GM12878 (cell line): Measurements from ENCODE around the gene RETREG3. TPM values are rescaled to one million over a fixed set of nuclear protein-coding genes. Genes with fewer than 3 reads are reported as not detected.
"Not testable (repeated sequence)": the region's sequence is repeated elsewhere in the genome, so short reads cannot be mapped to it uniquely, and the experiment has no call there.

Source experiments
- ATAC-seq: fragments of 200-7000 bp; cut with Tn5 transposase; 3 replicates; pipeline ENCODE4 v1.9.1; 2020; ENCODE audit warnings: mild to moderate bottlenecking, moderate library complexity
- BruUV-seq: library from RNA; stranded (reverse); fragments of 400-500 nt; replicated peaks from 2 replicates; lab custom pipeline; 2021; lab: Mats Ljungman, UMichigan
- CTCF ChIA-PET: fragments of 300-600 bp; sonication (Branson Sonifier 250); formaldehyde crosslinking; extraction: SDS; loops from one replicate; lab custom pipeline; 2021; ENCODE audit warnings: inconsistent platforms; lab: Yijun Ruan, JAX
- POLR2A ChIA-PET: fragments of 350-600 bp; formaldehyde crosslinking; extraction: SDS; loops from one replicate; lab custom pipeline; 2021; ENCODE audit warnings: inconsistent platforms; lab: Charles Lee
- RAD21 ChIA-PET: fragments of 300-600 bp; sonication (Branson Sonifier 250); formaldehyde crosslinking; loops from one replicate; lab custom pipeline; 2023; ENCODE audit warnings: antibody characterized with exemption; ENCODE audit not compliant: unreplicated experiment; lab: Charles Lee
- SMC1A ChIA-PET: fragments of 300-600 bp; sonication (Branson Sonifier 250); formaldehyde crosslinking; loops from one replicate; lab custom pipeline; 2023; ENCODE audit not compliant: unreplicated experiment, uncharacterized antibody; lab: Charles Lee
- DNase-seq: peaks from one replicate; pipeline ENCODE4 v3.0.0-alpha.2; 2011; ENCODE audit warnings: low read depth, low spot score
- FAIRE-seq: peaks from 3 replicates; lab custom pipeline; 2011; peaks lifted over from hg19 to GRCh38; lab: Jason Lieb, UNC
- H2AFZ ChIP-seq: 2 replicates; pipeline ENCODE4 v1.6.0; 2011; ENCODE audit warnings: low read depth, low read length, control low read depth; ENCODE audit not compliant: control insufficient read depth
- H3K27ac ChIP-seq: 2 replicates; pipeline ENCODE4 v1.5.1; 2011; ENCODE audit warnings: control low read depth; ENCODE audit not compliant: control insufficient read depth, insufficient read depth
- H3K27me3 ChIP-seq, 2 experiments: replicated peaks in 1 of 2; 2 replicates each; pipeline versions ENCODE4 v1.6.0 to v1.6.1; 2011; ENCODE audit warnings: low read length in 1 of 2; ENCODE audit not compliant: control insufficient read depth in 2 of 2, insufficient read depth in 2 of 2
- H3K36me3 ChIP-seq, 2 experiments: 2 replicates each; pipeline ENCODE4 v1.5.1; 2011; ENCODE audit warnings: low read length in 1 of 2; ENCODE audit not compliant: control insufficient read depth in 2 of 2, insufficient read depth in 2 of 2
- H3K4me1 ChIP-seq: 2 replicates; pipeline ENCODE4 v1.6.1; 2011; ENCODE audit warnings: mild to moderate bottlenecking, low read length, moderate library complexity, mixed read lengths; ENCODE audit not compliant: control insufficient read depth, insufficient read depth
- H3K4me2 ChIP-seq: 2 replicates; pipeline ENCODE4 v1.6.0; 2011; ENCODE audit warnings: control low read depth; ENCODE audit not compliant: control insufficient read depth, insufficient read depth
- H3K4me3 ChIP-seq: fragments of 200-600 bp; sonication (generic); 2 replicates; pipeline ENCODE4 v1.5.1; 2016
- H3K79me2 ChIP-seq: 2 replicates; pipeline ENCODE4 v1.6.0; 2011; ENCODE audit warnings: low read length; ENCODE audit not compliant: control insufficient read depth, insufficient read depth
- H3K9ac ChIP-seq: 2 replicates; pipeline ENCODE4 v1.8.0; 2011; ENCODE audit warnings: low read length, control low read depth, mixed read lengths; ENCODE audit not compliant: control insufficient read depth, insufficient read depth
- H3K9me3 ChIP-seq: replicated peaks from 3 replicates; pipeline ENCODE4 v1.5.1; 2011; ENCODE audit warnings: mild to moderate bottlenecking, low read length; ENCODE audit not compliant: control insufficient read depth, insufficient read depth
- H4K20me1 ChIP-seq: 2 replicates; pipeline ENCODE4 v1.6.0; 2011; ENCODE audit not compliant: control insufficient read depth, insufficient read depth
- BACH1 ChIP-seq: fragments of 450-650 bp; IDR thresholded peaks from 2 replicates; pipeline ENCODE4 v1.6.1; 2017; ENCODE audit warnings: mild to moderate bottlenecking, borderline replicate concordance
- BRCA1 ChIP-seq: IDR thresholded peaks from 2 replicates; pipeline ENCODE4 v1.6.1; 2011; ENCODE audit warnings: low read depth, low read length, improper control_type of control experiment
- CUX1 ChIP-seq: IDR thresholded peaks from 2 replicates; pipeline ENCODE4 v1.6.1; 2012; ENCODE audit warnings: improper control_type of control experiment, low read depth, low read length; ENCODE audit not compliant: insufficient replicate concordance
- FOXM1 ChIP-seq: IDR thresholded peaks from 2 replicates; pipeline ENCODE4 v1.6.1; 2012; ENCODE audit warnings: low read depth, mild to moderate bottlenecking, inconsistent platforms, low read length, moderate library complexity
- IRF5 ChIP-seq: fragments of 450-650 bp; IDR thresholded peaks from 2 replicates; pipeline ENCODE4 v1.6.1; 2017; ENCODE audit warnings: borderline replicate concordance
- KAT2A ChIP-seq: conservative IDR thresholded peaks from 2 replicates; pipeline ENCODE4 v1.6.1; 2011; ENCODE audit warnings: low read depth, low read length; ENCODE audit not compliant: control insufficient read depth
- NFYB ChIP-seq: IDR thresholded peaks from 2 replicates; pipeline ENCODE4 v1.6.1; 2011; ENCODE audit warnings: low read depth, mild to moderate bottlenecking, low read length, improper control_type of control experiment, moderate library complexity; ENCODE audit not compliant: insufficient read depth
- RFX5 ChIP-seq: IDR thresholded peaks from 2 replicates; pipeline ENCODE4 v1.6.1; 2011; ENCODE audit warnings: low read depth, low read length, improper control_type of control experiment
- SMC3 ChIP-seq: IDR thresholded peaks from 2 replicates; pipeline ENCODE4 v1.6.1; 2011; ENCODE audit warnings: low read length, improper control_type of control experiment, borderline replicate concordance
- WGBS: methylation state at CpG from one replicate; pipeline ENCODE4 v1.1.6; 2016; ENCODE audit warnings: low lambda C conversion rate; ENCODE audit not compliant: insufficient replicate concordance, insufficient coverage; ENCODE audit errors: missing lambda C conversion rate; 5-methylcytosine and 5-hydroxymethylcytosine counted together
- in situ Hi-C: fragments of 300-500 bp; cut with MboI; formaldehyde crosslinking; loops from 9 replicates; pipeline ENCODE4 v1.14.3; 2018; ENCODE audit warnings: mixed read lengths
- intact Hi-C: fragments of 100-400 bp; cut with micrococcal nuclease; formaldehyde crosslinking; loops from one replicate; pipeline ENCODE4 v1.14.2; 2022; ENCODE audit not compliant: unreplicated experiment
- polyA plus RNA-seq, 11 experiments: library from polyadenylated mRNA; depleted of rRNA in 4 of 11; unstranded in 6 of 11; stranded (reverse) in 5 of 11; fragments of >200 nt; fragmentation: Nextera tagmentation in 4 of 11; fragmentation: Illumina TruSeq in 1 of 11; extraction: Ambion mirVana in 4 of 11; extraction: Trizol in 1 of 11; gene quantifications; 1 replicate in 1 of 11; 2 replicates in 10 of 11; pipeline versions ENCODE4 v1.2.1 to v1.2.3, GENCODE V29; 2011 to 2016; ENCODE audit warnings: inconsistent platforms in 2 of 11, missing spikeins in 2 of 11, low read depth in 1 of 11
- total RNA-seq, 4 experiments: library from RNA; depleted of rRNA in 3 of 4; stranded (reverse); fragments of >200 nt in 3 of 4; fragmentation: Illumina TruSeq in 1 of 4; extraction: Trizol in 1 of 4; gene quantifications; 2 replicates each; pipeline versions ENCODE4 v1.2.1 to v1.2.3, GENCODE V29; 2013 to 2021

RETREG3 gene
- total and polyA plus RNA-seq, 10 of the 15 experiments (the other 5 are each of a cell fraction or from before 2014, with no cell fraction given) = 7.0 to 50.6 (median 27.3) TPM

- Histone ChIP-seq H3K9ac (no peak overlapping the region), H3K36me3 (no peaks in the 10 kb centered on the region), H3K4me1 (peaks cover 26% of the 10 kb centered on the region), H4K20me1 (no peaks in the 10 kb centered on the region), H3K27ac (no peak overlapping the region), H3K4me3 (no peak overlapping the region), H3K27me3 (no peaks in the 10 kb centered on the region), H3K79me2 (no peaks in the 10 kb centered on the region), H3K9me3 (no peaks in the 10 kb centered on the region), H3K4me2 (no peak overlapping the region), H2AFZ (no peak overlapping the region)
- CTCF ChIA-PET = interaction anchor here (1.0 to 8.5 kb wide), 5 partner anchors 15 to 93 kb away, joined by 3 to 134 read pairs (median 3); partner anchors contain the start of genes CCR10 and PLEKHH3
- no peak for ATAC-seq
- DNase-seq = no peak
- RAD21 ChIA-PET = interaction anchor here (0.8 to 1.4 kb wide), 3 partner anchors 10 to 140 kb away, joined by 3 to 4 read pairs (median 3); no protein-coding TSS in a partner anchor
- TF ChIP-seq RFX5 (no peak), BACH1 (no peak), SMC3 (no peak), KAT2A (no peak), NFYB (no peak), CUX1 (no peak), IRF5 (no peak), BRCA1 (no peak), FOXM1 (no peak)
- no peak for FAIRE-seq
- intact Hi-C loops (no loop called here), in situ Hi-C loops (loop anchor here (25.0 kb wide), 1 partner anchor 589 kb away; the partner anchor contains the start of gene TMEM106A)
- no TSS peak for BruUV-seq
- 94% methylated on average over 2 of the region's 2 CpGs for WGBS
- SMC1A ChIA-PET = interaction anchor here (0.6 to 7.7 kb wide), 9 partner anchors 15 to 54 kb away, joined by 3 to 96 read pairs (median 3); partner anchors contain the start of genes RETREG3 and TUBG1
- POLR2A ChIA-PET = interaction anchor here (0.6 to 2.7 kb wide), 6 partner anchors 15 to 510 kb away, joined by 3 to 11 read pairs (median 4); partner anchors contain the start of genes PLEKHH3 and PSMC3IP
These were observed 14.1 kb upstream of the RETREG3 start for GRCh38 chr17:42623271-42623670.

- WGBS = 100% methylated on average over 3 of the region's 3 CpGs
- SMC1A ChIA-PET = interaction anchor here (0.6 to 7.7 kb wide), 9 partner anchors 10 to 87 kb away, joined by 3 to 96 read pairs (median 3); partner anchors contain the start of genes CCR10, PLEKHH3, PSMC3IP and RETREG3
- H3K27me3 ChIP-seq, H3K27ac ChIP-seq, H3K36me3 ChIP-seq, BruUV-seq, ATAC-seq, H3K9me3 ChIP-seq, intact Hi-C loops, H2AFZ ChIP-seq, H3K4me2 ChIP-seq, RAD21 ChIA-PET, H3K79me2 ChIP-seq, H3K4me3 ChIP-seq, FAIRE-seq, DNase-seq, H4K20me1 ChIP-seq, H3K9ac ChIP-seq: not testable (repeated sequence)
- CTCF ChIA-PET = interaction anchor here (0.7 to 8.5 kb wide), 4 partner anchors 10 to 55 kb away, joined by 3 to 134 read pairs (median 4); partner anchors contain the start of genes CCR10 and PLEKHH3
- in situ Hi-C loops = loop anchor here (25.0 kb wide), 1 partner anchor 590 kb away; the partner anchor contains the start of gene TMEM106A
- POLR2A ChIA-PET = interaction anchor here (0.6 to 2.7 kb wide), 5 partner anchors 10 to 232 kb away, joined by 3 to 11 read pairs (median 4); partner anchors contain the start of genes MLX and PLEKHH3
- H3K4me1 ChIP-seq = peaks cover 38% of the 10 kb centered on the region
These were observed 12.8 kb upstream of the RETREG3 start for GRCh38 chr17:42621987-42622386.
